GM12878 (cell line): ENCODE results near the gene COL4A2. TPM values are rescaled to one million over a fixed set of nuclear protein-coding genes. Genes with fewer than 3 reads are reported as not detected.

ENCODE experiments used
- ATAC-seq: fragments of 200-7000 bp; cut with Tn5 transposase; 3 replicates; pipeline ENCODE4 v1.9.1; 2020; ENCODE audit warnings: mild to moderate bottlenecking, moderate library complexity
- BruUV-seq: library from RNA; stranded (reverse); fragments of 400-500 nt; replicated peaks from 2 replicates; lab custom pipeline; 2021; lab: Mats Ljungman, UMichigan
- CTCF ChIA-PET: fragments of 300-600 bp; sonication (Branson Sonifier 250); formaldehyde crosslinking; extraction: SDS; loops from one replicate; lab custom pipeline; 2021; ENCODE audit warnings: inconsistent platforms; lab: Yijun Ruan, JAX
- POLR2A ChIA-PET: fragments of 350-600 bp; formaldehyde crosslinking; extraction: SDS; loops from one replicate; lab custom pipeline; 2021; ENCODE audit warnings: inconsistent platforms; lab: Charles Lee
- RAD21 ChIA-PET: fragments of 300-600 bp; sonication (Branson Sonifier 250); formaldehyde crosslinking; loops from one replicate; lab custom pipeline; 2023; ENCODE audit warnings: antibody characterized with exemption; ENCODE audit not compliant: unreplicated experiment; lab: Charles Lee
- SMC1A ChIA-PET: fragments of 300-600 bp; sonication (Branson Sonifier 250); formaldehyde crosslinking; loops from one replicate; lab custom pipeline; 2023; ENCODE audit not compliant: unreplicated experiment, uncharacterized antibody; lab: Charles Lee
- DNase-seq: peaks from one replicate; pipeline ENCODE4 v3.0.0-alpha.2; 2011; ENCODE audit warnings: low read depth, low spot score
- FAIRE-seq: peaks from 3 replicates; lab custom pipeline; 2011; peaks lifted over from hg19 to GRCh38; lab: Jason Lieb, UNC
- H2AFZ ChIP-seq: 2 replicates; pipeline ENCODE4 v1.6.0; 2011; ENCODE audit warnings: low read depth, low read length, control low read depth; ENCODE audit not compliant: control insufficient read depth
- H3K27ac ChIP-seq: 2 replicates; pipeline ENCODE4 v1.5.1; 2011; ENCODE audit warnings: control low read depth; ENCODE audit not compliant: control insufficient read depth, insufficient read depth
- H3K27me3 ChIP-seq, 2 experiments: replicated peaks in 1 of 2; 2 replicates each; pipeline versions ENCODE4 v1.6.0 to v1.6.1; 2011; ENCODE audit warnings: low read length in 1 of 2; ENCODE audit not compliant: control insufficient read depth in 2 of 2, insufficient read depth in 2 of 2
- H3K36me3 ChIP-seq, 2 experiments: 2 replicates each; pipeline ENCODE4 v1.5.1; 2011; ENCODE audit warnings: low read length in 1 of 2; ENCODE audit not compliant: control insufficient read depth in 2 of 2, insufficient read depth in 2 of 2
- H3K4me1 ChIP-seq: 2 replicates; pipeline ENCODE4 v1.6.1; 2011; ENCODE audit warnings: mild to moderate bottlenecking, low read length, moderate library complexity, mixed read lengths; ENCODE audit not compliant: control insufficient read depth, insufficient read depth
- H3K4me2 ChIP-seq: 2 replicates; pipeline ENCODE4 v1.6.0; 2011; ENCODE audit warnings: control low read depth; ENCODE audit not compliant: control insufficient read depth, insufficient read depth
- H3K4me3 ChIP-seq: fragments of 200-600 bp; sonication (generic); 2 replicates; pipeline ENCODE4 v1.5.1; 2016
- H3K79me2 ChIP-seq: 2 replicates; pipeline ENCODE4 v1.6.0; 2011; ENCODE audit warnings: low read length; ENCODE audit not compliant: control insufficient read depth, insufficient read depth
- H3K9ac ChIP-seq: 2 replicates; pipeline ENCODE4 v1.8.0; 2011; ENCODE audit warnings: low read length, control low read depth, mixed read lengths; ENCODE audit not compliant: control insufficient read depth, insufficient read depth
- H3K9me3 ChIP-seq: replicated peaks from 3 replicates; pipeline ENCODE4 v1.5.1; 2011; ENCODE audit warnings: mild to moderate bottlenecking, low read length; ENCODE audit not compliant: control insufficient read depth, insufficient read depth
- H4K20me1 ChIP-seq: 2 replicates; pipeline ENCODE4 v1.6.0; 2011; ENCODE audit not compliant: control insufficient read depth, insufficient read depth
- CREM ChIP-seq: IDR thresholded peaks from 2 replicates; pipeline ENCODE4 v1.6.1; 2014; ENCODE audit warnings: antibody characterized with exemption, low read depth
- JUND ChIP-seq: IDR thresholded peaks from 2 replicates; pipeline ENCODE4 v1.6.1; 2012; ENCODE audit warnings: low read depth, mild to moderate bottlenecking, low read length, improper control_type of control experiment, moderate library complexity
- MYB ChIP-seq: fragments of 150-350 bp; IDR thresholded peaks from 2 replicates; pipeline ENCODE4 v1.6.1; 2014; ENCODE audit warnings: mild to moderate bottlenecking, low read depth, low read length, borderline replicate concordance
- SUPT20H ChIP-seq: IDR thresholded peaks from 2 replicates; pipeline ENCODE4 v1.6.1; 2011; ENCODE audit warnings: low read depth, mild to moderate bottlenecking, low read length, moderate library complexity, borderline replicate concordance; ENCODE audit not compliant: control insufficient read depth
- WGBS: methylation state at CpG from one replicate; pipeline ENCODE4 v1.1.6; 2016; ENCODE audit warnings: low lambda C conversion rate; ENCODE audit not compliant: insufficient replicate concordance, insufficient coverage; ENCODE audit errors: missing lambda C conversion rate; 5-methylcytosine and 5-hydroxymethylcytosine counted together
- in situ Hi-C: fragments of 300-500 bp; cut with MboI; formaldehyde crosslinking; loops from 9 replicates; pipeline ENCODE4 v1.14.3; 2018; ENCODE audit warnings: mixed read lengths
- intact Hi-C: fragments of 100-400 bp; cut with micrococcal nuclease; formaldehyde crosslinking; loops from one replicate; pipeline ENCODE4 v1.14.2; 2022; ENCODE audit not compliant: unreplicated experiment
- polyA plus RNA-seq, 11 experiments: library from polyadenylated mRNA; depleted of rRNA in 4 of 11; unstranded in 6 of 11; stranded (reverse) in 5 of 11; fragments of >200 nt; fragmentation: Nextera tagmentation in 4 of 11; fragmentation: Illumina TruSeq in 1 of 11; extraction: Ambion mirVana in 4 of 11; extraction: Trizol in 1 of 11; gene quantifications; 1 replicate in 1 of 11; 2 replicates in 10 of 11; pipeline versions ENCODE4 v1.2.1 to v1.2.3, GENCODE V29; 2011 to 2016; ENCODE audit warnings: inconsistent platforms in 2 of 11, missing spikeins in 2 of 11, low read depth in 1 of 11
- total RNA-seq, 4 experiments: library from RNA; depleted of rRNA in 3 of 4; stranded (reverse); fragments of >200 nt in 3 of 4; fragmentation: Illumina TruSeq in 1 of 4; extraction: Trizol in 1 of 4; gene quantifications; 2 replicates each; pipeline versions ENCODE4 v1.2.1 to v1.2.3, GENCODE V29; 2013 to 2021
- TF ChIP-seq, protein P1 (sequence below): fragments of 450-650 bp; IDR thresholded peaks from 2 replicates; pipeline ENCODE4 v1.6.1; 2016; ENCODE audit warnings: mild to moderate bottlenecking, moderate library complexity, borderline replicate concordance

Gene COL4A2
- total and polyA plus RNA-seq, 10 of the 15 experiments (the other 5 are each of a cell fraction or from before 2014, with no cell fraction given): 0.16 to 1.6 (median 0.62) TPM; not detected in 3

GRCh38 chr13:110326263-110326904 is 19.3 kb downstream of the COL4A2 start:
- Histone ChIP-seq H3K27me3 (no peaks in the 10 kb centered on the region; a peak in 1 of 4 replicates), H3K9me3 (no peaks in the 10 kb centered on the region), H3K79me2 (no peaks in the 10 kb centered on the region), H4K20me1 (no peaks in the 10 kb centered on the region), H2AFZ (no peak overlapping the region), H3K4me3 (no peak overlapping the region), H3K36me3 (no peaks in the 10 kb centered on the region), H3K4me2 (no peak overlapping the region)
- RAD21 ChIA-PET: no interaction called here
- BruUV-seq: no TSS peak
- POLR2A ChIA-PET: no interaction called here
- intact Hi-C loops (no loop called here), in situ Hi-C loops (no loop called here)
- DNase-seq: no peak
- SMC1A ChIA-PET: interaction anchor here (1.0 to 1.5 kb wide), 2 partner anchors 15 to 118 kb away, joined by 3 to 4 read pairs; no protein-coding TSS in a partner anchor
- WGBS: 27% methylated on average over 12 of the region's 12 CpGs
- TF ChIP-seq, protein P1, sequence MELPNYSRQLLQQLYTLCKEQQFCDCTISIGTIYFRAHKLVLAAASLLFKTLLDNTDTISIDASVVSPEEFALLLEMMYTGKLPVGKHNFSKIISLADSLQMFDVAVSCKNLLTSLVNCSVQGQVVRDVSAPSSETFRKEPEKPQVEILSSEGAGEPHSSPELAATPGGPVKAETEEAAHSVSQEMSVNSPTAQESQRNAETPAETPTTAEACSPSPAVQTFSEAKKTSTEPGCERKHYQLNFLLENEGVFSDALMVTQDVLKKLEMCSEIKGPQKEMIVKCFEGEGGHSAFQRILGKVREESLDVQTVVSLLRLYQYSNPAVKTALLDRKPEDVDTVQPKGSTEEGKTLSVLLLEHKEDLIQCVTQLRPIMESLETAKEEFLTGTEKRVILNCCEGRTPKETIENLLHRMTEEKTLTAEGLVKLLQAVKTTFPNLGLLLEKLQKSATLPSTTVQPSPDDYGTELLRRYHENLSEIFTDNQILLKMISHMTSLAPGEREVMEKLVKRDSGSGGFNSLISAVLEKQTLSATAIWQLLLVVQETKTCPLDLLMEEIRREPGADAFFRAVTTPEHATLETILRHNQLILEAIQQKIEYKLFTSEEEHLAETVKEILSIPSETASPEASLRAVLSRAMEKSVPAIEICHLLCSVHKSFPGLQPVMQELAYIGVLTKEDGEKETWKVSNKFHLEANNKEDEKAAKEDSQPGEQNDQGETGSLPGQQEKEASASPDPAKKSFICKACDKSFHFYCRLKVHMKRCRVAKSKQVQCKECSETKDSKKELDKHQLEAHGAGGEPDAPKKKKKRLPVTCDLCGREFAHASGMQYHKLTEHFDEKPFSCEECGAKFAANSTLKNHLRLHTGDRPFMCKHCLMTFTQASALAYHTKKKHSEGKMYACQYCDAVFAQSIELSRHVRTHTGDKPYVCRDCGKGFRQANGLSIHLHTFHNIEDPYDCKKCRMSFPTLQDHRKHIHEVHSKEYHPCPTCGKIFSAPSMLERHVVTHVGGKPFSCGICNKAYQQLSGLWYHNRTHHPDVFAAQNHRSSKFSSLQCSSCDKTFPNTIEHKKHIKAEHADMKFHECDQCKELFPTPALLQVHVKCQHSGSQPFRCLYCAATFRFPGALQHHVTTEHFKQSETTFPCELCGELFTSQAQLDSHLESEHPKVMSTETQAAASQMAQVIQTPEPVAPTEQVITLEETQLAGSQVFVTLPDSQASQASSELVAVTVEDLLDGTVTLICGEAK: no peak
- no peak for TF ChIP-seq JUND
- no peak for TF ChIP-seq CREM
- no peak for TF ChIP-seq SUPT20H
- TF ChIP-seq MYB: no peak
- TF ChIP-seq, all 136 proteins: peak for 0
- no peak overlapping the region for H3K9ac ChIP-seq
- H3K27ac ChIP-seq: no peak overlapping the region
- ATAC-seq (no peak), FAIRE-seq (no peak)
- H3K4me1 ChIP-seq: no peaks in the 10 kb centered on the region
- CTCF ChIA-PET: interaction anchor here (1.0 kb wide), 1 partner anchor 28 kb away, joined by 3 read pairs; no protein-coding TSS in a partner anchor
